Transverse colon (tissue), 4 donors: ENCODE data around the gene KICS2. TPM values are rescaled to one million over a fixed set of nuclear protein-coding genes. Genes with fewer than 3 reads are reported as not detected.

ENCODE experiments used
- DNase-seq: peaks from one replicate; pipeline ENCODE4 v3.0.0-alpha.2; 2019
- H3K27ac ChIP-seq, 4 donors: fragments of 200-600 bp; sonication (generic); 2 replicates each; pipeline ENCODE4 v1.5.1; 2016 to 2018; ENCODE audit warnings: inconsistent platforms in 4 of 4
- H3K27me3 ChIP-seq: fragments of 200-600 bp; sonication (generic); 2 replicates; pipeline ENCODE4 v1.5.1; 2017; ENCODE audit warnings: inconsistent platforms
- H3K36me3 ChIP-seq, 4 donors: fragments of 200-600 bp; sonication (generic); 2 replicates each; pipeline ENCODE4 v1.5.1; 2017 to 2019; ENCODE audit warnings: inconsistent platforms in 4 of 4
- H3K4me1 ChIP-seq, 4 donors: fragments of 200-600 bp; sonication (generic); 2 replicates each; pipeline ENCODE4 v1.5.1; 2017 to 2020; ENCODE audit warnings: inconsistent platforms in 4 of 4
- H3K4me3 ChIP-seq, 4 donors: fragments of 200-600 bp; sonication (generic); 1 replicate in 1 of 4; 2 replicates in 3 of 4; pipeline versions ENCODE4 v1.5.1 to v1.6.1; 2017 to 2019; ENCODE audit warnings: inconsistent platforms in 4 of 4
- H3K9me3 ChIP-seq, 2 donors: fragments of 200-600 bp; sonication (generic); 2 replicates each; pipeline ENCODE4 v1.5.1; 2017 to 2019; ENCODE audit warnings: inconsistent platforms in 2 of 2
- EP300 ChIP-seq: sonication (generic); formaldehyde crosslinking; IDR thresholded peaks from one replicate; pipeline ENCODE4 v1.6.1; 2017; ENCODE audit warnings: antibody characterized with exemption, low read depth
- POLR2A ChIP-seq: fragments of 450-650 bp; IDR thresholded peaks from one replicate; pipeline ENCODE4 v1.6.1; 2016; ENCODE audit warnings: antibody characterized with exemption, mild to moderate bottlenecking, moderate library complexity
- POLR2AphosphoS5 ChIP-seq, 3 donors: sonication (generic); formaldehyde crosslinking; IDR thresholded peaks; one replicate each; pipeline ENCODE4 v1.6.1; 2016; ENCODE audit warnings: antibody characterized with exemption in 3 of 3
- WGBS, 2 donors: methylation state at CpG; one replicate each; pipeline ENCODE4 v1.1.5; 2018; ENCODE audit warnings: low coverage in 1 of 2; 5-methylcytosine and 5-hydroxymethylcytosine counted together
- in situ Hi-C, 4 donors: fragments of 200-750 bp; cut with MboI; loops; one replicate each; pipeline versions ENCODE4 v1.15.0 to v1.15.1; 2017; ENCODE audit warnings: low sequenced_read_pairs in 3 of 4, low pct_ligation_motif_present in 1 of 4, low pct_unique_long_range_greater_than_20kb in 1 of 4
- intact Hi-C: fragments of 100-400 bp; cut with DNase I; formaldehyde crosslinking; loops from one replicate; pipeline ENCODE4 v1.15.1; 2023; ENCODE audit warnings: low total_unique reads
- total RNA-seq, 4 donors: library from RNA; depleted of rRNA; stranded (reverse); fragments of >200 nt; gene quantifications; one replicate each; pipeline ENCODE4 v1.1.0, GENCODE V29; 2016
- TF ChIP-seq, protein P1 (sequence below), 5 experiments: fragments of 200-600 bp in 3 of 5; fragments of 450-650 bp in 2 of 5; sonication (generic) in 3 of 5; IDR thresholded peaks; 1 replicate in 2 of 5; 2 replicates in 3 of 5; pipeline ENCODE4 v1.5.1; 2016 to 2017; ENCODE audit warnings: antibody characterized with exemption in 5 of 5, inconsistent platforms in 3 of 5, mild to moderate bottlenecking in 2 of 5, moderate library complexity in 1 of 5

Gene KICS2
- 10 to 100 TPM in 1 of 4 donors, 1 to 10 TPM in 3; 2.8 to 10.2 (median 4.7) TPM for total RNA-seq

DNA sequence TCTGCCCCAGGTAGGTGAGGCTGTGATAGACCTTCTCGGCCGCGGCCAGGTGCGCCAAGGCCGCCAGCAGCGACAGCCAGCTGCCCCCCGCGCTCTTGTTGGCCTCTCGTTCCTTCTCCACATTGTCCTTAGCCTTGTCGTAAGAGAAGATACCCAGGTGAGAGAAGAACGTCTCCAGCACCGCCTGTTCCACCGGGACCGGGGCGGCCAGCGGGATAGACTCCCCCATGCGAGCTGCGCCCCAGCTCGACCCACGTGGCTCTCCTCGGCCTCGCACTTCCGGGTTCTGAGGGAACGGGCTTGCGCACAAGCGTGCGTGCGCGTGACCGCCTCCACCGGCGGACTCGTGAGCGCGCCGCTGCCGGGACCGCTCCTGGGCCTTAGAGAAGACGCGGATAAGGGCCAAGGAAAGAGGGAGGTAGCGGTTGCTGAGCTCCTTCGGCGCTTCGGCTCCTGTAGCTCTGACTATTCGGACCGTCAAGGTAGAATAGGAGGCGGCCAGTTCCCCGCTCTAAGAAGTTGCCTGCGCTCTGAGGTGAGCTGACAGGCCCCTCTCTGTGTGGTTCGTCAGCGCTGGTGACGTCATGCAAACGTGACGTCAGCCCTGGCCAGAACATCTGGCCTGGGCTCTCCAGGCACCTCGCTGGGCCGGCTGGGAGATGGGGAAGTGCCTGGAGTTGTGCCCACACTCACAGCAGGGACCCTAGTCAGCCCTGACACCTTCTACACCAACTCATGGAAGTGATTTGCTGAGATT is at the start of gene KICS2:
KICS2 (minus strand) TSS at position 288 of the 757 bp plus-strand sequence; CDS start at position 229, 59 bp downstream.
- TF ChIP-seq POLR2A (peak; percentile 91), POLR2AphosphoS5 (IDR thresholded peaks at IDR 0.05) (peak; percentile 83 to 96 (median 96)), EP300 (no peak)
- TF ChIP-seq, protein P1, sequence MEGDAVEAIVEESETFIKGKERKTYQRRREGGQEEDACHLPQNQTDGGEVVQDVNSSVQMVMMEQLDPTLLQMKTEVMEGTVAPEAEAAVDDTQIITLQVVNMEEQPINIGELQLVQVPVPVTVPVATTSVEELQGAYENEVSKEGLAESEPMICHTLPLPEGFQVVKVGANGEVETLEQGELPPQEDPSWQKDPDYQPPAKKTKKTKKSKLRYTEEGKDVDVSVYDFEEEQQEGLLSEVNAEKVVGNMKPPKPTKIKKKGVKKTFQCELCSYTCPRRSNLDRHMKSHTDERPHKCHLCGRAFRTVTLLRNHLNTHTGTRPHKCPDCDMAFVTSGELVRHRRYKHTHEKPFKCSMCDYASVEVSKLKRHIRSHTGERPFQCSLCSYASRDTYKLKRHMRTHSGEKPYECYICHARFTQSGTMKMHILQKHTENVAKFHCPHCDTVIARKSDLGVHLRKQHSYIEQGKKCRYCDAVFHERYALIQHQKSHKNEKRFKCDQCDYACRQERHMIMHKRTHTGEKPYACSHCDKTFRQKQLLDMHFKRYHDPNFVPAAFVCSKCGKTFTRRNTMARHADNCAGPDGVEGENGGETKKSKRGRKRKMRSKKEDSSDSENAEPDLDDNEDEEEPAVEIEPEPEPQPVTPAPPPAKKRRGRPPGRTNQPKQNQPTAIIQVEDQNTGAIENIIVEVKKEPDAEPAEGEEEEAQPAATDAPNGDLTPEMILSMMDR (IDR thresholded peaks at IDR 0.05): peak in 3 of 5 experiments; percentile 15 to 29 (median 17)
- Histone ChIP-seq H3K27ac (peak within 1 kb of the TSS; percentile 88 to 97 (median 92)), H3K4me3 (peak within 1 kb of the TSS; percentile 68 to 95 (median 78)), H3K36me3 (no peaks in the 10 kb centered on the region), H3K9me3 (no peaks in the 10 kb centered on the region), H3K27me3 (no peaks in the 10 kb centered on the region), H3K4me1 (peaks cover 4 to 9% (median 7%) of the 10 kb centered on the region in 4 donors)
- WGBS, 2 donors: 0% methylated on average over 14 of the region's 56 CpGs; no CpG with 5 or more reads in 1 of the 2 donors
- peak; percentile 95 for DNase-seq
- in situ Hi-C loops: no loop called here
- intact Hi-C loops: no loop called here

DNA sequence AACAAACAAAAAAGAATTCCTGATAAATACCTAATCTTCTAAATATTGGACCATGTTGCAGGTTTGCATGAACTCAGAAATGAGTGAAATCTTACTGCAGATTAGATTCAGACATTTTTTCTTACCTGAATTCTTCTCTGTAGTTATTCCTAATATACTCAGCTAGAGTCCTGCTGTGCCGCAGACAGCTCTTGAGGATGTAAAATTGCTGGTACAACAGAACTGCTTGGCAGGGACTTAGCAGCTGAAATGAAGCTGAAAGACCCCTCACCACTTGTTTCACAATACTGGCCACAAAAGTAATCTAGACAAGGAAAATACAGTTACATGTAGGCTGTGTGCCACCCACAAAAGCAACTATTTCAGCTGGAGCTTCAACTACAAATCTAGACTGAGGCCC is 48.3 kb upstream of the KICS2 start:
- in situ Hi-C loops: no loop called here
- H3K4me3 ChIP-seq: no peak overlapping the region
- no peaks in the 10 kb centered on the region for H3K4me1 ChIP-seq

DNA sequence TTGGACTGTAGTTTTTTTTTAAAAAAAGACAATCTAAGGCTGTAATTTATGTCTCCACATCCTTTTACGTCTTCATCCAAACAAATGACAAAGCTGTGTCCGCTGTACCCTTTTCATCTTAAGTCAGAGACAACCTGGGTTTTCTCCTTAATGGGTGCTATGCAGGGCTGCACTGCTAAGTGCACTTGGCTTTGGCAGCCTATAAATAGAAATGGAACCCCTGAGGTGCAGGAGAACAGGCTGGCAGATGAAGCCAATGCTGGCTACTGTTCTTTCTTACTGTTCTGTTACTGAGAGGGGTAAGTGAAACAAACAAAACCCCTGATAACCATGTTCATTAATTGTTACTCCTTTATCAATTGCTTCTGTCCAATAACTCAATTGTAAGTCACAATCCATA is 47.1 kb upstream of the KICS2 start:
- Histone ChIP-seq H3K27me3 (no peaks in the 10 kb centered on the region), H3K4me3 (no peak overlapping the region), H3K36me3 (no peaks in the 10 kb centered on the region), H3K27ac (no peak overlapping the region), H3K9me3 (no peaks in the 10 kb centered on the region), H3K4me1 (no peaks in the 10 kb centered on the region)
- intact Hi-C loops (no loop called here), in situ Hi-C loops (no loop called here)
- 36 to 85% methylated on average over 2 of the region's 2 CpGs for WGBS, 2 donors
- DNase-seq: no peak
- TF ChIP-seq, protein P1 (IDR thresholded peaks at IDR 0.05): no peak
- TF ChIP-seq POLR2AphosphoS5 (IDR thresholded peaks at IDR 0.05) (no peak), POLR2A (no peak), EP300 (no peak)

More for the DNA sequence above, 48.3 kb upstream of the KICS2 start:
- H3K36me3 ChIP-seq: no peaks in the 10 kb centered on the region
- DNase-seq: no peak
- TF ChIP-seq, protein P1 (IDR thresholded peaks at IDR 0.05): no peak
- TF ChIP-seq POLR2AphosphoS5 (IDR thresholded peaks at IDR 0.05) (no peak), EP300 (no peak), POLR2A (no peak)
- no peak overlapping the region for H3K27ac ChIP-seq
- WGBS, 2 donors: 83 to 89% methylated on average over 1 of the region's 1 CpG
- intact Hi-C loops: loop anchor here (2.0 kb wide), 1 partner anchor 32 kb away; no protein-coding TSS in a partner anchor
- H3K9me3 ChIP-seq: no peaks in the 10 kb centered on the region
- no peaks in the 10 kb centered on the region for H3K27me3 ChIP-seq

DNA sequence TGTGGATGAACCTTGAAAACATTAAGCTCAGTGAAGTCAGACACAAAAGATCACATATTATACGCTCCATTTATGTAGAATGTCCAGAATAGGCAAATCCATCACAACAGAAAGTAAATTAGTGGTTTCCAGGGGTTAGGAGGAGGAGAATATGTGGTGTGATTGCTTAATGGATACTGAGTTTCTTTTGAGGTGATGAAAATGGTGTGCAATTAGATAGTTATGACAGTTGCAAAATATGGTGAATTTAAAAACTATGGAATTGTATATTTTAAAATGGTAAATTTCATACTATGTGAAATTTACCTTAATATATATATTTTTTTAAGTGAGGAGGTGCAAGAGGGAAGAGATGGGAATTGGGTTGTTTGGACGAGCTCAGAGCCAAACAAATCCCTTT is 46.3 kb upstream of the KICS2 start:
- H3K36me3 ChIP-seq: no peaks in the 10 kb centered on the region
- TF ChIP-seq POLR2A (no peak), POLR2AphosphoS5 (IDR thresholded peaks at IDR 0.05) (no peak), EP300 (no peak)
- TF ChIP-seq, protein P1 (IDR thresholded peaks at IDR 0.05): no peak
- WGBS, 2 donors: 0 to 82% methylated on average over 2 of the region's 2 CpGs
- no peak overlapping the region for H3K4me3 ChIP-seq
- no peak overlapping the region for H3K27ac ChIP-seq
- H3K27me3 ChIP-seq: no peaks in the 10 kb centered on the region
- in situ Hi-C loops (no loop called here), intact Hi-C loops (no loop called here)
- no peaks in the 10 kb centered on the region for H3K4me1 ChIP-seq
- H3K9me3 ChIP-seq: no peaks in the 10 kb centered on the region
- no peak for DNase-seq
